Spleen (tissue), 11 donors: Measurements from ENCODE around the gene FBXL16. TPM values are rescaled to one million over a fixed set of nuclear protein-coding genes. Genes with fewer than 3 reads are reported as not detected.

Experiments used
- DNase-seq: peaks from one replicate; pipeline ENCODE4 v3.0.0-alpha.2; 2020
- H3K27ac ChIP-seq, 8 donors: fragments of 200-600 bp; sonication (generic) in 7 of 8; 1 replicate in 4 of 8; 2 replicates in 4 of 8; pipeline versions ENCODE4 v1.5.0 to v1.8.0; 2016 to 2021; ENCODE audit warnings: inconsistent platforms in 4 of 8, mild to moderate bottlenecking in 4 of 8, moderate library complexity in 1 of 8
- H3K27me3 ChIP-seq, 7 donors: fragments of 200-600 bp; sonication (generic) in 6 of 7; replicated peaks in 1 of 7; 1 replicate in 4 of 7; 2 replicates in 3 of 7; pipeline versions ENCODE4 v1.5.0 to v1.8.0; 2016 to 2021; ENCODE audit warnings: inconsistent platforms in 3 of 7, mild to moderate bottlenecking in 1 of 7
- H3K36me3 ChIP-seq, 6 donors: fragments of 200-600 bp; sonication (generic) in 5 of 6; 1 replicate in 4 of 6; 2 replicates in 2 of 6; pipeline versions ENCODE4 v1.5.0 to v1.8.0; 2016 to 2021; ENCODE audit warnings: inconsistent platforms in 2 of 6
- H3K4me1 ChIP-seq, 6 donors: fragments of 200-600 bp; sonication (generic) in 5 of 6; 1 replicate in 3 of 6; 2 replicates in 3 of 6; pipeline versions ENCODE4 v1.5.0 to v1.8.0; 2016 to 2021; ENCODE audit warnings: inconsistent platforms in 3 of 6
- H3K4me3 ChIP-seq, 8 donors: fragments of 200-600 bp; sonication (generic) in 7 of 8; 1 replicate in 4 of 8; 2 replicates in 4 of 8; pipeline versions ENCODE4 v1.5.0 to v1.8.0; 2016 to 2021; ENCODE audit warnings: inconsistent platforms in 4 of 8, mild to moderate bottlenecking in 4 of 8, moderate library complexity in 2 of 8
- H3K9me3 ChIP-seq, 8 donors: fragments of 200-600 bp; sonication (generic) in 7 of 8; 1 replicate in 4 of 8; 2 replicates in 4 of 8; pipeline versions ENCODE4 v1.5.0 to v1.8.0; 2016 to 2021; ENCODE audit warnings: inconsistent platforms in 4 of 8
- CTCF ChIP-seq, 11 experiments: fragments of 200-600 bp in 7 of 11; fragments of 450-650 bp in 4 of 11; sonication (generic) in 4 of 11; IDR thresholded peaks in 8 of 11; conservative IDR thresholded peaks in 3 of 11; 1 replicate in 7 of 11; 2 replicates in 4 of 11; pipeline versions ENCODE4 v1.4.0 to v1.8.0; 2016 to 2021; ENCODE audit warnings: antibody characterized with exemption in 11 of 11, inconsistent platforms in 4 of 11, mild to moderate bottlenecking in 1 of 11
- POLR2A ChIP-seq, 3 donors: fragments of 450-650 bp; IDR thresholded peaks; one replicate each; pipeline ENCODE4 v1.5.1; 2017; ENCODE audit warnings: antibody characterized with exemption in 3 of 3, mild to moderate bottlenecking in 1 of 3
- POLR2AphosphoS5 ChIP-seq, 3 donors: sonication (generic); formaldehyde crosslinking; IDR thresholded peaks; one replicate each; pipeline ENCODE4 v1.5.1; 2017; ENCODE audit warnings: antibody characterized with exemption in 3 of 3
- WGBS, 5 donors: extraction: QIAGEN DNeasy Blood & Tissue Kit in 3 of 5; methylation state at CpG; one replicate each; pipeline versions ENCODE4 v1.1.5 to v1.1.7; 2013 to 2018; 5-methylcytosine and 5-hydroxymethylcytosine counted together
- intact Hi-C: fragments of 100-400 bp; cut with DNase I; formaldehyde crosslinking; loops from one replicate; pipeline ENCODE4 v1.15.0; 2023; ENCODE audit warnings: low total_unique reads
- polyA plus RNA-seq, 3 donors: library from polyadenylated mRNA; stranded (reverse); fragments of 200-250 nt; gene quantifications; one replicate each; pipeline ENCODE4 v1.2.1, GENCODE V29; 2013
- total RNA-seq, 7 donors: library from RNA; depleted of rRNA in 3 of 7; stranded (reverse); fragments of >200 nt in 3 of 7; fragmentation: NEBNext Ultra II Directional in 4 of 7; extraction: Animal tissue kit (Norgen Biotek cat#: 25700) in 4 of 7; gene quantifications; one replicate each; pipeline versions ENCODE4 v1.1.0 to v1.2.1, GENCODE V29; 2016 to 2021
- donor health status: healthy with polysubstance abuse.
- donor health status: DM: no; HTN: no; CAD: no; lungs with moderate emphysema.
- donor health status: DM: no; HTN: no; CAD: no.
- donor health status: Bipolar disorder and iron deficiency.
- donor health status: healthy.
- donor health status: DM: no; HTN: no; CAD: no.
- donor health status: DM: yes; HTN: yes; CAD: no.

Gene FBXL16
- total and polyA plus RNA-seq, 10 donors, result 0.48 to 2.6 (median 1.5) TPM

DNA sequence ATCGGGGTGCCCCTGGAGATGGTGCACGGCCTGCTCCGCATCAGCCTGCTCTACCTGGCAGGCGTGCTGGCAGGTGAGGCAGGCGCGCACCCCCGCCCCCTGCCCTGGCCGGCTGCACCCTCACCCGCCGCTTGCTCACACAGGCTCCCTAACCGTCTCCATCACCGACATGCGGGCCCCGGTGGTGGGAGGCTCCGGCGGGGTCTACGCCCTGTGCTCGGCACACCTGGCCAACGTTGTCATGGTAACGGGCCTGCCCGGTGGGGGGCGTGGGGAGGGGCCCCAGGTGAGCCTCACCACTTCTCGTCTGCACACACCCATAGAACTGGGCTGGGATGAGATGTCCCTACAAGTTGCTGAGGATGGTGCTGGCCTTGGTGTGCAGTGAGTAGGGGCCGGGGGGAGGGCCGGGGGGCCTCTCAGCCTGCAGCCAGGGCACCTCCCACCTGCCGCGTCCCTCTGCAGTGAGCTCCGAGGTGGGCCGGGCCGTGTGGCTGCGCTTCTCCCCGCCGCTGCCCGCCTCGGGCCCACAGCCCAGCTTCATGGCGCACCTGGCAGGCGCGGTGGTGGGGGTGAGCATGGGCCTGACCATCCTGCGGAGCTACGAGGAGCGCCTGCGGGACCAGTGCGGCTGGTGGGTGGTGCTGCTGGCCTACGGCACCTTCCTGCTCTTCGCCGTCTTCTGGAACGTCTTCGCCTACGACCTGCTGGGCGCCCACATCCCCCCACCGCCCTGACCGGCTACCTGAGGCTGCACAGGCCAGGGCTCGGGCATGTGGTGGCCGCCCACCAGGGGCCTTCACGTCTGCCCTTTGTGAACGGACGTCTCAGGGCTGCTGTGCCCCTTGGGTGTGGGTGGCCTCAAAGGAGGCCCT, 28.0 kb downstream of the FBXL16 start:
- H3K27me3 ChIP-seq, result peaks cover 0 to 39% (median 15%) of the 10 kb centered on the region in 7 donors
- intact Hi-C loops, result no loop called here
- no peak for DNase-seq
- peaks cover 28 to 79% (median 59%) of the 10 kb centered on the region in 6 donors for H3K4me1 ChIP-seq
- H3K9me3 ChIP-seq, result no peaks in the 10 kb centered on the region
- no peak overlapping the region for H3K4me3 ChIP-seq
- no peak overlapping the region for H3K27ac ChIP-seq
- no peak for TF ChIP-seq POLR2A (IDR thresholded peaks at IDR 0.05)
- no peak for TF ChIP-seq POLR2AphosphoS5 (IDR thresholded peaks at IDR 0.05)
- no peak for TF ChIP-seq CTCF (IDR thresholded peaks at IDR 0.05 in 8 of 11, conservative IDR thresholded peaks at IDR 0.05 in 3 of 11)
- peaks cover 0 to 36% (median 25%) of the 10 kb centered on the region in 6 donors for H3K36me3 ChIP-seq
- WGBS, 5 donors, result 54 to 74% (median 62%) methylated on average over 37 to 57 of the region's 57 CpGs

GRCh38 chr16:676913-677312, 28.7 kb downstream of the FBXL16 start:
- Histone ChIP-seq H3K36me3 (peaks cover 0 to 36% (median 25%) of the 10 kb centered on the region in 6 donors), H3K4me3 (no peak overlapping the region), H3K27ac (no peak overlapping the region), H3K27me3 (peaks cover 0 to 39% (median 15%) of the 10 kb centered on the region in 7 donors), H3K9me3 (no peaks in the 10 kb centered on the region), H3K4me1 (peaks cover 27 to 73% (median 53%) of the 10 kb centered on the region in 6 donors)
- intact Hi-C loops, result no loop called here
- no peak for TF ChIP-seq POLR2A (IDR thresholded peaks at IDR 0.05)
- TF ChIP-seq POLR2AphosphoS5 (IDR thresholded peaks at IDR 0.05), result no peak
- TF ChIP-seq CTCF (IDR thresholded peaks at IDR 0.05 in 8 of 11, conservative IDR thresholded peaks at IDR 0.05 in 3 of 11), result no peak
- no peak for DNase-seq
- 59 to 82% (median 67%) methylated on average over 16 to 23 of the region's 23 CpGs for WGBS, 5 donors

GRCh38 chr16:676565-676902, 29.1 kb downstream of the FBXL16 start:
- 86 to 95% (median 92%) methylated on average over 15 to 21 of the region's 21 CpGs for WGBS, 5 donors
- peaks cover 0 to 39% (median 15%) of the 10 kb centered on the region in 7 donors for H3K27me3 ChIP-seq
- H3K27ac ChIP-seq, result no peak overlapping the region
- peaks cover 23 to 69% (median 49%) of the 10 kb centered on the region in 6 donors for H3K4me1 ChIP-seq
- no peaks in the 10 kb centered on the region for H3K9me3 ChIP-seq
- no peak for DNase-seq
- TF ChIP-seq POLR2AphosphoS5 (IDR thresholded peaks at IDR 0.05), result peak in 1 of 3 donors; percentile 6
- no peak for TF ChIP-seq CTCF (IDR thresholded peaks at IDR 0.05 in 8 of 11, conservative IDR thresholded peaks at IDR 0.05 in 3 of 11)
- H3K4me3 ChIP-seq, result no peak overlapping the region
- H3K36me3 ChIP-seq, result peaks cover 0 to 36% (median 25%) of the 10 kb centered on the region in 6 donors
- intact Hi-C loops, result no loop called here

DNA sequence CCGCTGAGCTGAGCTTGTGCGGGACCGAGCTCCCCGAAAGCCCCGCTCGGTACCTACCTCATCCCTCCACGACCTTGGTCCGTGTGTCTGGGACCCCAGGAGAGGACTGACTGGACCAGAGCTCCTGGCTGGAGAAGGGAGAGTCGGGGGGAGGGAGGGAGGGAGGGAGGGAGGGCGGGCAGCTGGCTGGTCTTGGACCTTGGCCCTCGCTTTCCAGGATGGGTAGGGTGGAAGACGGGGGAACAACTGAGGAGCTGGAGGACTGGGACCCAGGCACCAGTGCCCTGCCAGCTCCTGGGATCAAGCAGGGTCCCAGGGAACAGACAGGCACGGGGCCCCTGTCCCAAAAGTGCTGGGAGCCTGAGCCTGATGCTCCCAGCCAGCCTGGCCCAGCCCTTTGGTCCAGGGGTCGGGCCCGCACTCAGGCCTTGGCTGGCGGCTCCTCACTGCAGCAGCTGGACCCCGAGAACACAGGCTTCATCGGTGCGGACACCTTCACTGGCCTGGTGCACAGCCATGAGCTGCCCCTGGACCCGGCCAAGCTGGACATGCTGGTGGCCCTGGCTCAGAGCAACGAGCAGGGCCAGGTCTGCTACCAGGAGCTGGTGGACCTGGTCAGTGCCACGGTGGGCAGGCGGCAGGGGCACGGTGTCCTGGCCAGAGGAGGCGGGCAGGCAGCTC, 29.6 kb downstream of the FBXL16 start:
- intact Hi-C loops, result no loop called here
- WGBS, 5 donors, result 42 to 64% (median 54%) methylated on average over 6 to 25 of the region's 25 CpGs
- no peak overlapping the region for H3K27ac ChIP-seq
- H3K4me1 ChIP-seq, result peaks cover 18 to 64% (median 44%) of the 10 kb centered on the region in 6 donors
- no peaks in the 10 kb centered on the region for H3K9me3 ChIP-seq
- no peak for DNase-seq
- H3K36me3 ChIP-seq, result peaks cover 0 to 37% (median 28%) of the 10 kb centered on the region in 6 donors
- TF ChIP-seq POLR2A (IDR thresholded peaks at IDR 0.05) (no peak), POLR2AphosphoS5 (IDR thresholded peaks at IDR 0.05) (peak in 1 of 3 donors; percentile 36)
- peaks cover 0 to 39% (median 15%) of the 10 kb centered on the region in 7 donors for H3K27me3 ChIP-seq
- peak overlapping the region in 4 of 8 donors; percentile 12 to 59 (median 23) for H3K4me3 ChIP-seq
